ENCODE measurements around the gene PPP6R2.
"Not testable (repeated sequence)": the region's sequence is repeated elsewhere in the genome, so short reads cannot be mapped to it uniquely, and the experiment has no call there.

PPP6R2 gene

DNA sequence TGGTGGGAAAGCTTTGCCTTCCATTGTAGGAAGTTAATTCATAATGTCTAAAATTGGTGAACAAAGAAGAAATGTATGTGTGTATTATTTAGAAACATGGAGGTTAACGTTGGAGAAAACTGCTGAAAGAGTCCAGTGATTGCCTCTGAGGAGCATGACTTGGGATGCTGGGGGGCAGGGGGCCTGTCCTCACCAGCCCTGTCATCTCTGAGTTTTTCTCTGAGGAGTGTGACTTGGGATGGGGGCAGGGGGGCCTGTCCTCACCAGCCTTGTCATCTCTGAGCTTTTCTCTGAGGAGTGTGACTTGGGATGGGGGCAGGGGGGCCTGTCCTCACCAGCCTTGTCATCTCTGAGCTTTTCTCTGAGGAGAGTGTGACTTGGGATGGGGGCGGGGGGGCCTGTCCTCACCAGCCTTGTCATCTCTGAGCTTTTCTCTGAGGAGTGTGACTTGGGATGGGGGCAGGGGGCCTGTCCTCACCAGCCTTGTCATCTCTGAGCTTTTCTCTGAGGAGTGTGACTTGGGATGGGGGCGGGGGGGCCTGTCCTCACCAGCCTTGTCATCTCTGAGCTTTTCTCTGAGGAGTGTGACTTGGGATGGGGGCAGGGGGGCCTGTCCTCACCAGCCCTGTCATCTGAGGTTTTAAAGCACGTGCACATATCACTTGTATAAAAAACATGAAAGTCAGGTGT, 54.4 kb downstream of the PPP6R2 start:
- in situ Hi-C loops (cut with MboI; ENCODE audit: low sequenced_read_pairs): not testable (repeated sequence)

DNA sequence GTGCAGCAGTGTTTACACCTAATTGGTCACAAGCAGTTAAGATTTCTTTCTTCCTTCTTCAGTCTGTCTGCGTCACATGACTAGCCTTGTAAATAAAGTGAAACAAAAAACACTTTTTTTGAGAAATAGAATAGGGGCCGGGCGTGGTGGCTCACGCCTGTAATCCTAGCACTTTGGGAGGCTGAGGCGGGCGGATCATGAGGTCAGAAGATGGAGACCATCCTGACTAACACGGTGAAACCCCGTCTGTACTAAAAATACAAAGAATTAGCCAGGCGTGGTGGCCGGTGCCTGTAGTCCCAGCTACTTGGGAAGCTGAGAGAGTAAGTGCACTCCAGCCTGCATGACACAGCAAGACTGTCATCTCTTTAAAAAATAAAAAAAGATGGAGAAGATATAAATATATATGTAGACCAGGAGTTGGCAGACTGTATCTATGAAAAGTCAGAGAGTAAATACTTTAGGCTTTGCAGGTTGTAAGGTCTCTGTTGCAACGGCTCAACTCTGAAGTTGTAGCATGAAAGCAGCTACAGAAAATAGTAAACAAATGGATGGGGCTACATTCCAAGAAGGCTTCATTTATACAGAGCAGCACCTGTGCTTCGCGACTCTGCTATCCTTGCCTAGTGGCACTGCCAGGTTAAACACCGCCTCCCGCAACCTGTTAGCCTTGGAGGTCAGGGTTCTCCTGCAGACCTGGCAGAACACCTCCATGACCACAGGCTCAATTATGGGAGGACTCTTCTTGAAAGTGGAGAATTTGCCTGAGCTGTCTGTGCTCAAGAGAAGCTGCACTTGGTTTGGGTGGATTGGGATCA, 55.9 kb downstream of the PPP6R2 start:
- in situ Hi-C loops (cut with MboI; ENCODE audit: low sequenced_read_pairs): no loop called here

DNA sequence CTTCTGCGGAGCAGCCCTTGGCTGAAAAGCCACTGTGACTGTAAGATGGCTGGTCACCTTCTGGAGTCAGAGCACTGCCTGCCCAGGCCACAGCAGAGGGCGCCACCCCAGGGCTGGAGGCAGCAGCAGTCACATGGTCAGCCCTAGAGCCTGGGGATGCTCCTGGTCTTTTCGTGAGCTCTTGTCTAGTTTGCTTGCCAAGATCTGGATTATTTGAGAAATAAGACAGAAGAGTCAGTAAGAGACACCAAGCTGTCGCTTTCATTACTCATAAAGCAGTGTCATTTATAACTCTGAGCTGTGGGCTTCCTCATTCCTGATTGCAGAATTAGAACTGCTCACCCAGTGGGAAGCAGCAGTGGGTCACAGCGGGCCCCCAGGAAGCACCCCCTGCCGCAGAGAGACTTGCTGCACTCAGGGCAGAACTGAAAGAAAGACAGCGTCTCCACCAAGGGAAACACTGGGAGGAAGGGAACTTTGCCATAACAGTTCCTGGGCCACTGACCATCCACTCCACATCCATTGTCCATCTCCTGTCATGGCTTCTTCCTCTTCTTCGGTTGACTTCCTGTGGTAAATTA, 56.7 kb downstream of the PPP6R2 start:
- in situ Hi-C loops (cut with MboI; ENCODE audit: low sequenced_read_pairs): no loop called here

DNA sequence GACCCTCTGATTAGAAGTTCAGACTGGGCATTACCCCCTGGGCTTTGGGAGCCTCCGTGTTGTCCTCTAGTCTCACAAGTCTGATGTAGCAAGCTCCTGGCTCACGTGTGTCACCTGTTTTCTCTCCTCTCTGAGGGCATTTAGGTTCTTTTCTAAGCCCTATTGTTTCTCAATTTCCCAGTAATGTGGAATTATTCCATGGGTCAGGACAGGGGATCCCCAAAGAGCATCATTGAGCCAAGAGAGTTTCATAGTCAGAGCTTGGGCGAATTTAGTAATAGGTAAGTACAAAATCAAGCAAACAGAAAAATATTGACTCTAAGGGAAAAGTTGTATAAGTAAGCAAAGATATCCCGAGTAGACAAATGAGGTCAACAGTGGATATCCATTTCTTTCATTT, 57.3 kb downstream of the PPP6R2 start:
- in situ Hi-C loops (cut with MboI; ENCODE audit: low sequenced_read_pairs): no loop called here

DNA sequence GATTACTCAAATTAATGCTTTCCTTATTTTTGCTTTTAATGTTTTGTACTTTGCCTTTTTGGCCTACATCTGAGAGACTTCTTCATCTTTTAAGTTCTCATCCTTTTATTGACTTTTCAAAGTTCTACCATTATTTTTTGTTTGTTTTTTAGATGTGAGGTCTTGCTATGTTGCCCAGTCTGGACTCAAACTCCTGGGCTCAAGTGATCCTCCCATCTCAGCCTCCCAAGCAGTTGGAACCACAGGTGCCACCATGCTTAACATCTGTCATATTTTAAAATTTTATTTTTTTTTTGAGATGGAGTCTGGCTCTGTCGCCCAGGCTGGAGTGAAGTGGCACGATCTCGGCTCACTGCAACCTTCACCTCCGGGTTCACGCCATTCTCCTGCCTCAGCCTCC, 57.8 kb downstream of the PPP6R2 start:
- in situ Hi-C loops (cut with MboI; ENCODE audit: low sequenced_read_pairs): no loop called here

DNA sequence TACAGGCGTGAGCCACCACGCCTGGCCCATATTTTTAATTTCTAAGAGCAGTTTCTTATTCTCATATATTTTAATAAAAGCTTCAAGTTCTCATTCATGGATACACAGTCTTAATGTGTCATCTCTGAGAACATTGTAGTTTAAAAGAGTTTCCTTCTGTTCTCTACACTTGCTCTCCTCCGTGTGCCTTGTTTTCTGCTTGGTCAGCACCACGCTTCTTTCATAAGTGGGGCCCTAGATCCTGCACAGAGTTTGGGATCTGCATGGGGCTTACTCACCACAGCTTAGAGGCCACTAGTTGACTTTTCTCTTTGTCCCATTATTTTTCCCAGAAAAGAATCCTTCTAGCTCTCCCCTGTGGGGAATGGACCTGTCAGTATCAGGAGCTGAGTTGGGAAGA, 58.8 kb downstream of the PPP6R2 start:
- in situ Hi-C loops (cut with MboI; ENCODE audit: low sequenced_read_pairs): no loop called here

DNA sequence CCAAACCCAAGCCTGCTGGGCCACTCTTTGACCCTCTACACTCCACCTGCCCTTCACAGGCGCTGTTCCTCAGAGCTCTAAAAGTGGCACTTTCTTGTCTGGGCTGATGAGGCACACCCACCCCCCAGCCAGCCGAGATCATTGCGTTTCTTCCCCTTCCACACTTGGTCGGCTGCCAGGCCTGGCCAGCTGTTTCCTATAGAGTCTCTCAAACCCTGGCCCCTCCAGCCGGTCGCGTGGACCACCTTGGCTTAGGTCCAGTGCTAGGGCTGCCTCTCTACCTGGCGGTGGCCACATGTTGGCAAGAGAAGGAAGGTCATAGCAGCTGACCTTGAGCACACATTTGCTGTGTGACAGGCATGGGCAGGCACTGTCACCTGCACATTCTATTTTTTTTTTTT, 60.6 kb downstream of the PPP6R2 start:
- in situ Hi-C loops (cut with MboI; ENCODE audit: low sequenced_read_pairs): no loop called here

DNA sequence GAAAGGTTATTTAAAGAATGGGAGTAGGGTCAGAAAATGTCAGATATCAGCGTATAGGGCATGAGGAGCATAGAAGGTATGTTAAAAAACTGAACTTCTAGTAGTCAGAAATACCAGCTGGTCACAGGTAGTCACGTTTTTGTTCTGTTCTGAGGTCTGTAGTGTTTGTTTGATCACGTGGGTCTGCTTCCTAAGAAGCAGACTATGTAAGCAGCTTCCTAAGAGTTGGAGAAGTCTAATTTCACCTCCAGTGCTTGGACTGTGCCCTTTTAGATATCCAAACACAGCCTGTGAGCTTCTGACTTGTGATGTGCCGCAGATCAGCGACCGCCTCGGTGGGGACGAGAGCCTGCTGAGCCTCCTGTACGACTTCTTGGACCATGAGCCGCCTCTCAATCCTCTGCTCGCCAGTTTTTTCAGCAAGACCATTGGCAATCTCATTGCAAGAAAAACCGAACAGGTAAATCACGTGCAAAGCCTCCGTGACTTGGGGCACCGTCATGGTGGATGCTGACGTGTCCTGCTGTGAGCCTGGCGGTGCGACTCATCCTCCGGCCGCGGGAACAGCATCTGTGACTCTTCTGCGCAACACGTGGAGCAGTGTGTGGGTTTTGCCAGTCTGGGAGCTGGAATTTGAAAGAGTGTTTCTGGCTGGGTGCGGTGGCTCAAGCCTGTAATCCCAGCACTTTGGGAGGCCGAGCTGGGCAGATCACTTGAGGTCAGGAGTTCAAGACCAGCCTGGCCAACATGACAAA, 63.5 kb downstream of the PPP6R2 start:
- in situ Hi-C loops (cut with MboI; ENCODE audit: low sequenced_read_pairs): no loop called here

DNA sequence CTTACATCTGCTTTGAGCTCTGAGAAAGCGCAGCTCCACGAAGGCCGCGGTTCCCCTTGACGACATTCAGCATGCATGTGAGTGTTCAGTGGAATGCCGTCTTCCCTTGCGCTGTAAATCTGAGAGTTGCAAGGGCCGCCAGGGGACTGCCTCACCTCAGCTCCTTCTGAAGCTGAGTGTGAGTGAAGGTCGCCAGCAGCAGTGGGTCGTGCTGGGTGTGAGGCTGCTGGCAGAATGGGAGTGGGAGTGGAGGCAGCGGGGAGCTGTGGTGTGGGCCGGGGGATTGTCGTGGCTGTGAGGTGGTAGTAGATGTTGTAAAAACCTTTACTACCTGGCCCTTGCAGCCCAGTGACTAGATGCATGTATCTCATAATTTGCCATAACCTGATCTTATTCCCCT, 65.2 kb downstream of the PPP6R2 start:
- in situ Hi-C loops (cut with MboI; ENCODE audit: low sequenced_read_pairs): no loop called here

DNA sequence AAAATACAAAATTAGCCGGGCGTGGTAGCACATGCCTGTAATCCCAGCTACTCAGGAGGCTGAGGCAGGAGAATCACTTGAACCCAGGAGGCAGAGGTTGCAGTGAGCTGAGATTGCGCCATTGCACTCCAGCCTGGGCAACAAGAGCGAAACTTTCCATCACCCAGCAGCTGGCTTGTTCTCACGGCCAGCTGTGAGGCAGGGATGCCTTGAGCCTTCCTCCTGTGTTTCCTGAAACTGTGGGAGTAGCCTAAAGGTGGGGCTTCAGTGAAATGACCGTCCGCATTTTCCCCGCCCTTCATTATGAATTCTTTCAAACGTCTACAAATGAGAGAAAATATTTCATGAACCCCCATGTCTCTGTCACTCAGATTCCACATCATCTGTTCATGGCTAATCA, 65.8 kb downstream of the PPP6R2 start:
- in situ Hi-C loops (cut with MboI; ENCODE audit: low sequenced_read_pairs): not testable (repeated sequence)

DNA sequence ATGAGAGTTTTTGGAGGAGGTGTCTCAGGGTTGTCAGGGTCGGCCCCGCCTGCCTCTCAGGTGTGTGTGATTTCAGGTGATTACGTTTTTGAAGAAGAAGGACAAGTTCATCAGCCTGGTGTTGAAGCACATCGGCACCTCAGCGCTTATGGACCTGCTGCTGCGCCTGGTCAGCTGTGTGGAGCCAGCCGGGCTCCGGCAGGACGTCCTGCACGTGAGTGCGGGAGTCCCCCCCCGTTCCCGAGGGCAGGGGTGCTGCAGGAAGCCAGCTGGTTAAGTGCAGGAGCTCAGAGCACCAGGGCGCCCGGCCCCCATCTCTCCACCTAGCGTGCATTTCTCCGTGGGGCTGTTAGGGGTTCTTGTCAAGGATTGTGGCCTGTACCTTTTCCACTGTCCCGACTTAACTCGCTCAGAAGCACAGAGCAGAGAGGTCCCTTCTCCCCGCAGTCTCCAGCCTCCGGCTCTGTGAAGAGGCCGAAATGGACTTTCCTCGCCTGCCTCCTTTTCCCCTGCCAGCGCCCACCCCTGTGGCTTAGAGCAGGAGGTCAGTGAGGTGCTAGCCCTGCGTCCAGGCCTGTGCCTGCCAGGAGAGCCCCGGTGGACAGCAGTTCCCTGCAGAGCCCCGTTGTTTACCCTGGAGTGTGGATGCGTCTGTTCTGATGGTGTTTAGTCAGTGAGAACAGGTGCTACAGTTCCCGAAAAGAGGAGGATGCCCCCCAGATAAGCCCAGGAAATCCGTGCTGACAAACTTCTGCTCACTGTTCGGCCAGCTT, 71.5 kb downstream of the PPP6R2 start:
- in situ Hi-C loops (cut with MboI; ENCODE audit: low sequenced_read_pairs): no loop called here

DNA sequence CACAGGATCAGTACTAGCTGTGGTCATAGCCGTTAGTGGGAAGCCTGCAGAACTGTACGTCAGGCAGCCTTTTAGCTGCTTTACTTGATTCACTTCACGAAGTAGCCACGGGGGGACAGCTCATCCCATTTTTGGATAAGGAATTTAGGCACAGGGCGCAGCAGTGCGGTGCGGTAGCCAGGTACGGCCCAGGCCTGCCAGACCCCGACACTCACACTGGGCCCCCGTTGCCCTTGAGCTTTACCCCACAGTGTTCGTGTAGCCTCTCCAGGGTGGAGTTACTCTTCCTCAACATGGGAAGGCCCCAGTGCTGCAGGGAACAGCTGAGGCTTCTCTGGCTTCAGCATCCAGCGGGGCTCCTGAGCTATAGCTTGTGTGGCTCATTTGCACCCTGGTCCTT, 72.3 kb downstream of the PPP6R2 start:
- in situ Hi-C loops (cut with MboI; ENCODE audit: low sequenced_read_pairs): no loop called here

DNA sequence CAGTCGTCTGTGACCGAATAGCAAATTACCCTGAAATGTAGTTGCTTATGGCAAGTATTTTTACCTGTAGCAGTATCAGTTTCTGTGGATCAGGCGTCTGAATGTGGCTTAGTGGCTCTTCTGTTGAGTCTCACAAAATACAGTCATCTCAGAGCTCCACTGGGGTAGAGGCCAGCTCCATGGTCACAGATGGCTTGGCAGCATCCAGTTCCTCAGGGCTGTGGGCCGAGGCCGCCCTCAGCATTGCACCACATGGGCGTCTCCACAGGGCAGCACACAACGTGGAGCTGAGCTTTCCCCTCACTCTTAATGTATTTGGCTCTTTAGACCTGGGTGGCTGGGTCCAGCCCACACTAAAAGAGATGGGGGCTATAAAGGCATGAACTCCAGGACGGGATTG, 73.9 kb downstream of the PPP6R2 start:
- in situ Hi-C loops (cut with MboI; ENCODE audit: low sequenced_read_pairs): no loop called here

DNA sequence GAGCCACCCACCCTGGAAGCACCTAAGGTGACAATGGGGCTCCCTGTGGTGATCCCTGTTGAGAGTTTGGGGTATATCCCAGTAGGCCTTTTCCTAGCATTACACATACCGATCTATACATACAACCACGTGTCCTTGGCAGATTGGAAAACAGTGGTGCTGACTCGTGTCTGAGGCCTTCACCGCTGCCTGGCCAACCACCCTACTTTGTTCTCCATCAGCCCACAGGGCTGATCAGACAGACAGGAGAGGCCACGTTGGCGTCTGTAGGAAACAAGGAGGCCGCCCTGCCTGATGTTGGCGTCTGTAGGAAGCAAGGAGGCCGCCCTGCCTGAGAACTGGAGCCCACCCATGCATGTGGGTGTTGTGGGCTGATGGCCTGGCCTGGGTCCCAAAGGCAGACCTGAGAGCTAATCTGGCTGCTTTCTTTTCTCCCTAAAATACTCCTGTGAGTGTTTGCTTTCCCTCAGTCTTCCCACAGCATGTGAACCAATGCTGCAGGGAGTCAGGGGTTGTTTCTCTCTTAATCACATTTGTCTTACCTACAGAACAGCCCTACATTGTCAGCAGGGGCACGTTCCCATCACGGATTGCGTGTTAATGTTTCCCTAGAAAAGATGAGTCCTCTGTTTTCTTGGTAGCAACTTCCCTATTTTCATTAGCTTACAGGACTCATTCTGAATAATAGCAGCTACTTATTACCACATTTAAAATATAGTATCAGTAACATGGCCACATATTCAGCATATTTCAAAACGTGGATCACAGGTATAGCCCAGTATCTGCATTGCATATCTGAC, 74.5 kb downstream of the PPP6R2 start:
- in situ Hi-C loops (cut with MboI; ENCODE audit: low sequenced_read_pairs): no loop called here

DNA sequence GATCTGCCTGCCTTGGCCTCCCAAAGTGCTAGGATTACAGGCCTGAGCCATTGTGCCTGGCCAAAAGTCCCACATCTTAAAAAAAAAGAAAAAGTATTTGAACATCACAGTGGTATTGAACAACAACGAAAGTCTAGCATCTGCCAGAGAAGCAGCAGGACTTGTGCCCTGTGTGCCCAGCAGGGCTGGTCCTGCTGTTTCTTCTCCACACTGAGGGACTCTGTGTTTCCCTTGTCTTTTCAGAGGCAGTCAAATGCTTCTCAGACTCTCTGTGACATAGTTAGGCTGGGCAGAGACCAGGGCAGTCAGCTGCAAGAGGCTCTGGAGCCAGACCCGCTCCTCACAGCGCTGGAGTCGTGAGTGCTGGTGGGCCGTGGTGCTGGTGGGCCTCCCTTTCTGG, 75.5 kb downstream of the PPP6R2 start:
- in situ Hi-C loops (cut with MboI; ENCODE audit: low sequenced_read_pairs): no loop called here

DNA sequence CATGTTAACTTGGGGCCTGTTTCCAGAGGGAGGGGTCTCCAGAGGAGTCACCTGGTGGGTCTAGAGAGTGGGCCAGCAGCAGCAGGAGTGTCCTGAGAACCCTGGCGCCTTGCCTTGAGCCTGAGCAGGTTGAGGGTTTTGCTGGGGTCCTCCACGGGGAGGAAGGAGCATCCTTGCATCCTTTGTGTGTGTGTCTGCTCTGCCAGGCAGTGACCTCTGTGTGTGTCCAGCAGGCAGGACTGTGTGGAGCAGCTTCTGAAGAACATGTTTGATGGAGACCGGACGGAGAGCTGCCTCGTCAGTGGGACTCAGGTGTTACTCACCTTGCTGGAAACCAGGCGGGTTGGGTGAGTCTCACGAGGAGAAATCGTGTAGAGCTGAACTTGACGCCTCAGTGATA, 76.0 kb downstream of the PPP6R2 start:
- in situ Hi-C loops (cut with MboI; ENCODE audit: low sequenced_read_pairs): no loop called here

DNA sequence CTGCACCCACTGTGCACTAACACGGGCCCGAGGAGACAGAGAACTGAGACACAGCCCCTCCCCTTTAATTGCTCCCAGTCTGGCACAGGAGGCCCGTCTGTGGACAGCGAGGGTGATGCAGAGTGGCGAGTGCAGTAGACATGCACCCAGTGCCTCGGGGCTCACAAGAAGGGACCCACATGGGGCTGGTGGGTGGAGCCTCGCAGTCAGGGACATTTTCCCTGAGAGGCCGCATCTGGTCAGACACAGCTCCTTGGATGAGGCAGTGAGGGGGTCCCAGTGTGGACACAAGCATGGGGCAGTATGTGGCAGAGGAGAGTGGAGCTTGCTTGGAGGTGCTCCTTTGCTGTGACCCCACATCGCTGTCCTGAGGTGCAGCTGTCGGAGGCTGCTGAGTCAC, 76.9 kb downstream of the PPP6R2 start:
- in situ Hi-C loops (cut with MboI; ENCODE audit: low sequenced_read_pairs): no loop called here

DNA sequence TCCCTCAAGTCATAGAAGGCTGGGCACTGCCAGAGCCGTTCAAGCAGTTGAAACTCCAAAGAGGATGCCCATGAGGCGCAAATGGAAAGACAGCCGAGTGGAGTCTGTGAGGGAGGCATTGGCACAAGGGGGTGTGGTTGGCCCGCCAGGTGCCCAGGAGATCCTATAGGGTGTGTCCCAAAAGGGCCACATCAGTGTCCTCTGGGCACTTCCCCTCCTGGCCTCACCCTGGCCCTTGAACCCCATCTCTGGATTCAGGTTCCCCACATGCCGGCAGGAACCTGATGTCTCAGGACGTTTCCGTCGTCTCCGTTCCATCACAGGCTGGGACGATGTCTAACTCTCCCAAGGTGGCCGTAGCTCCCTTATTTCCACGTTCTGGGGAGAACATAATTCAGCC, 77.5 kb downstream of the PPP6R2 start:
- in situ Hi-C loops (cut with MboI; ENCODE audit: low sequenced_read_pairs): no loop called here

DNA sequence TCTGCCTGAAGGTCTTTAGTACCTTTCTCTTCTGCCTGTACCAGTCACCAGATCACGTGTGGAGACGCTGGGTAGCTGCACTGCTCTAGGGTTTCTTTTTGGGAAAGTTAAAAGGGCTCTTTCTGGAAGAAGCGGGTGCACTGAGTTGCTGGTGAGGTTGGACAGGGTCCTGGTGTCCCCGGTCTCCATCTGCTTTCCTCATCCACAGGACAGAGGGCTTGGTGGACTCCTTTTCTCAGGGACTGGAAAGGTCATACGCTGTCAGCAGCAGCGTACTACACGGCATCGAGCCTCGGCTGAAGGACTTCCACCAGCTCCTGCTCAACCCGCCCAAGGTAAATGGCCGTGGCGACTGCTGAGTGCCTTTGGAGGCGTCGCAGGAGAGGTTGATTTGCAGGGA, 78.9 kb downstream of the PPP6R2 start:
- in situ Hi-C loops (cut with MboI; ENCODE audit: low sequenced_read_pairs): no loop called here

All from HL-60/S4 (cell line).